Thoracic aorta (tissue), 2 donors: ENCODE results near the gene SERP2. TPM values are rescaled to one million over a fixed set of nuclear protein-coding genes. Genes with fewer than 3 reads are reported as not detected.

ENCODE experiments used
- ATAC-seq: fragments of 150-250 bp; one replicate; pipeline ENCODE4 v1.8.0; 2017; ENCODE audit warnings: low read depth; ENCODE audit not compliant: insufficient number of reproducible peaks, low FRiP score
- DNase-seq: peaks from one replicate; pipeline ENCODE4 v3.0.0-alpha.2; 2020; ENCODE audit warnings: low spot score
- H3K27ac ChIP-seq, 2 donors: fragments of 200-600 bp; sonication (generic); 1 replicate in 1 of 2; 2 replicates in 1 of 2; pipeline ENCODE4 v1.5.1; 2016; ENCODE audit warnings: mild to moderate bottlenecking in 2 of 2, moderate library complexity in 2 of 2
- H3K27me3 ChIP-seq: fragments of 200-600 bp; sonication (generic); replicated peaks from 2 replicates; pipeline ENCODE4 v1.6.0; 2016; ENCODE audit warnings: mild to moderate bottlenecking; ENCODE audit not compliant: insufficient read depth
- H3K36me3 ChIP-seq: fragments of 200-600 bp; sonication (generic); one replicate; pipeline ENCODE4 v1.5.1; 2016
- H3K4me1 ChIP-seq, 2 donors: fragments of 200-600 bp; sonication (generic); 1 replicate in 1 of 2; 2 replicates in 1 of 2; pipeline versions ENCODE4 v1.5.1 to v1.6.0; 2016; ENCODE audit warnings: low read depth in 2 of 2, mild to moderate bottlenecking in 1 of 2; ENCODE audit not compliant: control insufficient read depth in 1 of 2
- H3K4me3 ChIP-seq: fragments of 200-600 bp; sonication (generic); 2 replicates; pipeline ENCODE4 v1.5.1; 2016; ENCODE audit warnings: mild to moderate bottlenecking
- H3K9me3 ChIP-seq: fragments of 200-600 bp; sonication (generic); 2 replicates; pipeline ENCODE4 v1.5.1; 2016
- CTCF ChIP-seq: fragments of 200-600 bp; sonication (generic); IDR thresholded peaks from one replicate; pipeline ENCODE4 v1.5.1; 2019; ENCODE audit warnings: antibody characterized with exemption
- total RNA-seq, 2 donors: library from RNA; depleted of rRNA; stranded (reverse); fragments of >200 nt; gene quantifications; one replicate each; pipeline versions ENCODE4 v1.1.0 to v1.2.3, GENCODE V29; 2016

SERP2 gene
- total RNA-seq, 2 donors from 2014 or later = 3.8 to 3.9 TPM

DNA sequence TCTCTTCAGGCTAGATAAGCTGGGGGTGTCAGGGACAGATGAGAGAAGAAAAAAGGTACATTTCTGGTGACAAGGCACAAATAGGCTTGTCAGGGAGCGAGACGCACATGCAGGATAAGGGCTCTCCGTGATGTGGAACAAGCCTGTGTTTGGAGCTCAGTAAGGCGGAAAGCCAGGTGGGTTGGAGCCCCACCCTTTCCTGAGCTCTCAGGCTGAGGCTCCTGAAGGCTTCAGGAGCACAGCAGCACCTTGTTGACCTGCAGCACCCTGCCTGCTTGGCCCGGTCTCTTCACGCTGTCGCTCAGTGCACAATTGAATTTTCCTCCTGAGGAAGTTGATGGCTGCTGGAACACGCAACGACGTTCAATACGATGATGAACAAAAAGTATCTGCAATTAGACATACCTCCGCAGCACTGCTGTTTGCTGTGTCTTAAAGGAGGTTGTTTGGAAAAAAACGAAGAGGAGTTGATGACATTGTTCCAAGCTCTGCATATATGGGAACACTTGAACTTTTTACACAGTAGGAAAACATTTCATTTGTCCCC is 29.3 kb downstream of the SERP2 start:
- DNase-seq = no peak

GRCh38 chr13:44403461-44404056 is 29.9 kb downstream of the SERP2 start:
- H3K27me3 ChIP-seq = no peaks in the 10 kb centered on the region
- no peaks in the 10 kb centered on the region for H3K36me3 ChIP-seq
- no peaks in the 10 kb centered on the region for H3K9me3 ChIP-seq
- DNase-seq (no peak), ATAC-seq (no peak)
- H3K27ac ChIP-seq = no peak overlapping the region
- TF ChIP-seq CTCF = no peak
- H3K4me3 ChIP-seq = peak overlapping the region; percentile 14
- peaks cover 0 to 11% of the 10 kb centered on the region in 2 donors for H3K4me1 ChIP-seq

More for the DNA sequence above, 29.3 kb downstream of the SERP2 start:
- H3K4me1 ChIP-seq = peaks cover 0 to 11% of the 10 kb centered on the region in 2 donors
- H3K36me3 ChIP-seq = no peaks in the 10 kb centered on the region
- TF ChIP-seq CTCF = no peak
- no peaks in the 10 kb centered on the region for H3K9me3 ChIP-seq
- no peak overlapping the region for H3K27ac ChIP-seq
- ATAC-seq = no peak
- H3K4me3 ChIP-seq = no peak overlapping the region
- H3K27me3 ChIP-seq = no peaks in the 10 kb centered on the region

DNA sequence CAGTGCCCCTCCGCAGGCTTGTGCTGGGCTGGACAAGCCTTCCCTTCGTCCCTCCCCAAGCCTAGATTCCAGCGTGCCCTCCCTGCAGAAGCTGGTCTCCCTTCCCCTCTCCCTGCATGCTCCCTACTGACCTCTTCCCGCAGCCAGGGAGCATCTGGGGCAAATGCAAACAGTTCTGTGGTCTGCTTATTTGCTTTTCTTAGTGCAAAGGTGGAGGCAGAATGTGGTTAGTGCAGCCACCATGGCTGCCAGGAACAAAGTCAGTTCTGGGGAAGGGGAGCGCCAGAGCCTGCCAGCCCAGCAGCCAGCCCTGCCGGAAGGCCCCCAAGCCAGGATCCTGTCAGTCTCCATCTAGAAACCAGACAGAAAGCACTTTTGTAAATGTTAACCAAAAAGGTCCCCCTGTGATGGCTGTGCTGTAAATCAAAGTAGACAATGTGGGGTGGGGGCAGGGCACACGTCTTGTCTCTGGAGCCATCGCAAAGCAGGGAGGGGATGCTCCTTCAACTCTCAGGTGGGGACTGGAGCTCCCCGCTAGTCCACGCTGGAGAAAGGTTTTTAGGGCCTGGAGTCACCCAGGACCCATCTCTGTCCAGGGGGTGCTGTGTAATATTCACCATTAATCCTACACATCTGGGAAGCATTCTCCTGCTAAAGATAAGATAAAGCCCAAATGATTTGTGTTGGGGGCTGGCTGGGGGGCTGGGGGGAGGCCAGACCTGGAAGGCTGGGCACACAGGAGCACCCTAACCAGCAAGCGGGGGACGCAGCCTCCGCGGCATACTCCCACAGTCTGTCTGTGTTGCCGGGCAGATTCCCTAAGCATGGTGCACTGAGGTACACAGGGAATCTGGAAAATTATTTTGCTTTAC is 30.9 kb downstream of the SERP2 start:
- ATAC-seq (no peak), DNase-seq (no peak)
- H3K27me3 ChIP-seq = no peaks in the 10 kb centered on the region
- no peak for TF ChIP-seq CTCF
- H3K36me3 ChIP-seq = no peaks in the 10 kb centered on the region
- no peak overlapping the region for H3K27ac ChIP-seq
- no peak overlapping the region for H3K4me3 ChIP-seq
- H3K9me3 ChIP-seq = no peaks in the 10 kb centered on the region
- H3K4me1 ChIP-seq = peaks cover 0 to 11% of the 10 kb centered on the region in 2 donors

DNA sequence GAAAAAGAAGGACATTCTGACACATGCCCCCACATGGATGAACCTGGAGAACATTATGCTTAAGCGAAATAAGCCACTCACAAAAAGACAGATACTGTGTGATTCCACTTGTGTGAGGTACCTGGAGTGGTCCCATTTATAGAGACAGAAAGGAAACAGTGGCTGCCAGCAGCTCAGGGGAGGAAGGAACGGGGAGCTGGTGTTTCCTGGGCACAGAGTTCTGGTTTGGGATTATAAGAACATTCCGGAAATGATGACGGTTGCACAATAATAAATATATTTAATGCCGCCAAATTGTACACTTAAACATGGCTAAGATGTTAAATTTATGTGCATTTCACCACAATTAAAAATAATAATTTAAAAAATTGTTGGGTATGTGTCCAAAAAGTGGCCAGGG is 33.0 kb downstream of the SERP2 start:
- H3K4me3 ChIP-seq = no peak overlapping the region
- H3K36me3 ChIP-seq = no peaks in the 10 kb centered on the region
- TF ChIP-seq CTCF = no peak
- H3K27me3 ChIP-seq = no peaks in the 10 kb centered on the region
- DNase-seq = no peak
- ATAC-seq = no peak
- no peak overlapping the region for H3K27ac ChIP-seq
- H3K4me1 ChIP-seq = peaks cover 0 to 11% of the 10 kb centered on the region in 2 donors
- no peaks in the 10 kb centered on the region for H3K9me3 ChIP-seq

GRCh38 chr13:44407379-44407778 is 33.8 kb downstream of the SERP2 start:
- Histone ChIP-seq H3K27me3 (no peaks in the 10 kb centered on the region), H3K9me3 (no peaks in the 10 kb centered on the region), H3K36me3 (no peaks in the 10 kb centered on the region), H3K4me1 (peaks cover 0 to 11% of the 10 kb centered on the region in 2 donors), H3K27ac (no peak overlapping the region), H3K4me3 (no peak overlapping the region)
- DNase-seq (no peak), ATAC-seq (no peak)
- no peak for TF ChIP-seq CTCF
